Fibroblast of lung (primary cell): ENCODE measurements around the gene CRAMP1. TPM values are rescaled to one million over a fixed set of nuclear protein-coding genes. Genes with fewer than 3 reads are reported as not detected.

Experiments
- DNase-seq, 2 donors: peaks; one replicate each; pipeline versions ENCODE4 v3.0.0 to v3.0.0-alpha.2; 2010; ENCODE audit warnings: low read depth in 2 of 2
- H2AFZ ChIP-seq: 2 replicates; pipeline ENCODE4 v1.5.1; 2012; ENCODE audit warnings: low read length, control low read depth, inconsistent platforms
- H3K27ac ChIP-seq: 2 replicates; pipeline ENCODE4 v1.5.1; 2011; ENCODE audit warnings: low read length, control low read depth; ENCODE audit not compliant: insufficient read depth
- H3K27me3 ChIP-seq: 2 replicates; pipeline ENCODE4 v1.5.1; 2011; ENCODE audit warnings: mild to moderate bottlenecking, low read length; ENCODE audit not compliant: control insufficient read depth, insufficient read depth
- H3K36me3 ChIP-seq: 2 replicates; pipeline ENCODE4 v1.5.1; 2011; ENCODE audit warnings: low read length; ENCODE audit not compliant: control insufficient read depth, insufficient read depth
- H3K4me1 ChIP-seq: 2 replicates; pipeline ENCODE4 v1.5.1; 2011; ENCODE audit warnings: low read length; ENCODE audit not compliant: control insufficient read depth, insufficient read depth; ENCODE audit errors: extremely low read depth
- H3K4me2 ChIP-seq: 2 replicates; pipeline ENCODE4 v1.5.1; 2011; ENCODE audit warnings: low read length, control low read depth; ENCODE audit not compliant: insufficient read depth; ENCODE audit errors: extremely low read depth
- H3K4me3 ChIP-seq, 4 experiments: fragments of 200-600 bp in 1 of 4; sonication (generic) in 1 of 4; replicated peaks in 1 of 4; 2 replicates each; pipeline ENCODE4 v1.5.1; 2011 to 2016; ENCODE audit warnings: low read length in 4 of 4, low read depth in 3 of 4, mild to moderate bottlenecking in 3 of 4, control low read depth in 2 of 4, inconsistent platforms in 1 of 4, mixed read lengths in 1 of 4; ENCODE audit not compliant: insufficient read depth in 1 of 4; ENCODE audit errors: control extremely low read depth in 1 of 4
- H3K79me2 ChIP-seq: 2 replicates; pipeline ENCODE4 v1.5.1; 2012; ENCODE audit warnings: mild to moderate bottlenecking, low read length, inconsistent platforms; ENCODE audit not compliant: control insufficient read depth, insufficient read depth
- H3K9ac ChIP-seq: 2 replicates; pipeline ENCODE4 v1.5.1; 2011; ENCODE audit warnings: mild to moderate bottlenecking, low read length, control low read depth; ENCODE audit not compliant: insufficient read depth
- H3K9me3 ChIP-seq: 2 replicates; pipeline ENCODE4 v1.5.1; 2012; ENCODE audit warnings: low read depth, low read length; ENCODE audit not compliant: control insufficient read depth, insufficient read depth
- H4K20me1 ChIP-seq: 2 replicates; pipeline ENCODE4 v1.5.1; 2011; ENCODE audit warnings: low read length; ENCODE audit not compliant: control insufficient read depth, insufficient read depth; ENCODE audit errors: extremely low read depth
- CTCF ChIP-seq, 2 donors: IDR thresholded peaks in 1 of 2; conservative IDR thresholded peaks in 1 of 2; 1 replicate in 1 of 2; 2 replicates in 1 of 2; pipeline ENCODE4 v1.5.1; 2011 to 2012; ENCODE audit warnings: low read length in 2 of 2, control low read depth in 1 of 2, inconsistent platforms in 1 of 2, low read depth in 1 of 2, mild to moderate bottlenecking in 1 of 2
- EZH2 ChIP-seq: IDR thresholded peaks from 2 replicates; pipeline ENCODE4 v1.5.1; 2012; ENCODE audit warnings: low read length, control low read depth, mild to moderate bottlenecking; ENCODE audit errors: missing control alignments
- polyA plus RNA-seq, 2 donors: library from polyadenylated mRNA; depleted of rRNA in 1 of 2; stranded (reverse) in 1 of 2; unstranded in 1 of 2; fragments of >200 nt; gene quantifications; 2 replicates each; pipeline ENCODE4 v1.2.1, GENCODE V29; 2011 to 2012; ENCODE audit warnings: missing spikeins in 1 of 2
- total RNA-seq: library from RNA; depleted of rRNA; stranded (reverse); fragments of >200 nt; gene quantifications from 2 replicates; pipeline ENCODE4 v1.2.1, GENCODE V29; 2014

The CRAMP1 gene
- total and polyA plus RNA-seq, 2 donors (not counting 1 experiment from before 2014, with no cell fraction given), result 6.2 to 7.8 TPM

- peaks cover 27% of the 10 kb centered on the region for H3K36me3 ChIP-seq
- no peak overlapping the region for H3K27ac ChIP-seq
- H3K4me2 ChIP-seq, result peak overlapping the region; percentile 15
- peak; percentile 31 to 87 for DNase-seq
- no peaks in the 10 kb centered on the region for H4K20me1 ChIP-seq
- TF ChIP-seq CTCF (conservative IDR thresholded peaks at IDR 0.05 in 1 of 2, IDR thresholded peaks at IDR 0.05 in 1 of 2; ENCODE audit: low read depth in 1 of 2, low read length in 2 of 2), result no peak
- H3K27me3 ChIP-seq, result no peaks in the 10 kb centered on the region
- no peak overlapping the region for H2AFZ ChIP-seq
- no peaks in the 10 kb centered on the region for H3K9me3 ChIP-seq
- H3K9ac ChIP-seq, result no peak overlapping the region
- peaks cover 7% of the 10 kb centered on the region for H3K4me1 ChIP-seq
- no peak overlapping the region for H3K4me3 ChIP-seq
- H3K79me2 ChIP-seq, result peaks cover 16% of the 10 kb centered on the region
Observed at GRCh38 chr16:1674751-1675664, 62.8 kb downstream of the CRAMP1 start.

- Histone ChIP-seq H3K36me3 (peaks cover 18% of the 10 kb centered on the region), H3K4me1 (peaks cover 7% of the 10 kb centered on the region), H3K9ac (no peak overlapping the region), H3K9me3 (no peaks in the 10 kb centered on the region), H3K4me3 (no peak overlapping the region), H3K4me2 (no peak overlapping the region), H3K27me3 (no peaks in the 10 kb centered on the region), H4K20me1 (no peaks in the 10 kb centered on the region), H3K27ac (no peak overlapping the region), H2AFZ (no peak overlapping the region), H3K79me2 (peaks cover 33% of the 10 kb centered on the region)
- no peak for TF ChIP-seq CTCF (conservative IDR thresholded peaks at IDR 0.05 in 1 of 2, IDR thresholded peaks at IDR 0.05 in 1 of 2; ENCODE audit: low read depth in 1 of 2, low read length in 2 of 2)
- TF ChIP-seq EZH2, result no peak
- DNase-seq, result no peak
Observed at GRCh38 chr16:1676661-1677060, 64.5 kb downstream of the CRAMP1 start.

- Histone ChIP-seq H3K27ac (no peak overlapping the region), H2AFZ (no peak overlapping the region), H4K20me1 (no peaks in the 10 kb centered on the region), H3K27me3 (no peaks in the 10 kb centered on the region), H3K9ac (no peak overlapping the region), H3K36me3 (peaks cover 16% of the 10 kb centered on the region), H3K4me3 (peak overlapping the region in 2 of 4 experiments; percentile 23 to 36), H3K9me3 (no peaks in the 10 kb centered on the region), H3K4me2 (peak overlapping the region; percentile 64), H3K79me2 (peaks cover 38% of the 10 kb centered on the region), H3K4me1 (peaks cover 7% of the 10 kb centered on the region)
- DNase-seq, result no peak
- TF ChIP-seq CTCF (conservative IDR thresholded peaks at IDR 0.05 in 1 of 2, IDR thresholded peaks at IDR 0.05 in 1 of 2; ENCODE audit: low read depth in 1 of 2, low read length in 2 of 2), result no peak
- TF ChIP-seq EZH2, result no peak
Observed at GRCh38 chr16:1677339-1677738, 65.2 kb downstream of the CRAMP1 start.
